Testis (tissue), 2 donors: Measurements from ENCODE around the gene DNAJB6.

ENCODE experiments used
- CTCF ChIP-seq, 3 experiments: fragments of 450-650 bp in 2 of 3; fragments of 200-600 bp in 1 of 3; sonication (generic) in 1 of 3; IDR thresholded peaks; one replicate each; pipeline ENCODE4 v1.5.1; 2016 to 2019; ENCODE audit warnings: antibody characterized with exemption in 3 of 3, mild to moderate bottlenecking in 2 of 3, moderate library complexity in 1 of 3
- POLR2A ChIP-seq: fragments of 450-650 bp; IDR thresholded peaks from one replicate; pipeline ENCODE4 v1.6.1; 2017; ENCODE audit warnings: antibody characterized with exemption, mild to moderate bottlenecking, moderate library complexity

- no peak for TF ChIP-seq CTCF (IDR thresholded peaks at IDR 0.05)
- TF ChIP-seq POLR2A: no peak
Observed at GRCh38 chr7:157446322-157446721, 109.5 kb downstream of the DNAJB6 start.
